ENCODE results near the gene PAQR8.
"Not testable (repeated sequence)": the region's sequence is repeated elsewhere in the genome, so short reads cannot be mapped to it uniquely, and the experiment has no call there.

PAQR8 gene

GRCh38 chr6:52422156-52422555 is 60.2 kb downstream of the PAQR8 start:
- no peak for TF ChIP-seq JUND (IDR thresholded peaks at IDR 0.05; ENCODE audit: low read depth)
- in situ Hi-C loops (cut with HindIII; ENCODE audit: low pct_unique_long_range_greater_than_20kb, low sequenced_read_pairs), result loop anchor here (25.0 kb wide), 1 partner anchor 240 kb away; the partner anchor contains the start of gene TMEM14A
- DNase-seq (ENCODE audit: low read depth in 1 of 2, low spot score in 1 of 2), result no peak

- in situ Hi-C loops (cut with HindIII; ENCODE audit: low pct_unique_long_range_greater_than_20kb, low sequenced_read_pairs), result loop anchor here (25.0 kb wide), 1 partner anchor 239 kb away; the partner anchor contains the start of gene TMEM14A
- no peak for DNase-seq (ENCODE audit: low read depth in 1 of 2, low spot score in 1 of 2)
- TF ChIP-seq JUND (IDR thresholded peaks at IDR 0.05; ENCODE audit: low read depth), result no peak
These were observed 61.5 kb downstream of the PAQR8 start for GRCh38 chr6:52423448-52423847.

GRCh38 chr6:52423971-52424381 is 62.0 kb downstream of the PAQR8 start:
- in situ Hi-C loops (cut with HindIII; ENCODE audit: low pct_unique_long_range_greater_than_20kb, low sequenced_read_pairs), result loop anchor here (25.0 kb wide), 1 partner anchor 238 kb away; the partner anchor contains the start of gene TMEM14A
- TF ChIP-seq JUND (IDR thresholded peaks at IDR 0.05; ENCODE audit: low read depth), result no peak
- no peak for DNase-seq (ENCODE audit: low read depth in 1 of 2, low spot score in 1 of 2)

- no peak for TF ChIP-seq JUND (IDR thresholded peaks at IDR 0.05; ENCODE audit: low read depth)
- in situ Hi-C loops (cut with HindIII; ENCODE audit: low pct_unique_long_range_greater_than_20kb, low sequenced_read_pairs), result loop anchor here (25.0 kb wide), 1 partner anchor 238 kb away; the partner anchor contains the start of gene TMEM14A
- DNase-seq (ENCODE audit: low read depth in 1 of 2, low spot score in 1 of 2), result no peak
These were observed 62.6 kb downstream of the PAQR8 start for GRCh38 chr6:52424513-52424912.

- in situ Hi-C loops (cut with HindIII; ENCODE audit: low pct_unique_long_range_greater_than_20kb, low sequenced_read_pairs), result no loop called here
These were observed 64.7 kb downstream of the PAQR8 start for GRCh38 chr6:52426667-52427066.

GRCh38 chr6:52433294-52433693 is 71.3 kb downstream of the PAQR8 start:
- in situ Hi-C loops (cut with HindIII; ENCODE audit: low pct_unique_long_range_greater_than_20kb, low sequenced_read_pairs), result not testable (repeated sequence)
- DNase-seq (ENCODE audit: low read depth in 1 of 2, low spot score in 1 of 2), result peak in 1 of 2 experiments; percentile 11

More at GRCh38 chr6:52426667-52427066, 64.7 kb downstream of the PAQR8 start:
- no peak for DNase-seq (ENCODE audit: low read depth in 1 of 2, low spot score in 1 of 2)
- no peak for TF ChIP-seq JUND (IDR thresholded peaks at IDR 0.05; ENCODE audit: low read depth)

GRCh38 chr6:52435345-52435744 is 73.4 kb downstream of the PAQR8 start:
- no peak for DNase-seq (ENCODE audit: low read depth in 1 of 2, low spot score in 1 of 2)
- no peak for TF ChIP-seq JUND (IDR thresholded peaks at IDR 0.05; ENCODE audit: low read depth)
- in situ Hi-C loops (cut with HindIII; ENCODE audit: low pct_unique_long_range_greater_than_20kb, low sequenced_read_pairs), result no loop called here

GRCh38 chr6:52438926-52439325 is 77.0 kb downstream of the PAQR8 start:
- in situ Hi-C loops (cut with HindIII; ENCODE audit: low pct_unique_long_range_greater_than_20kb, low sequenced_read_pairs), result no loop called here
- no peak for DNase-seq (ENCODE audit: low read depth in 1 of 2, low spot score in 1 of 2)
- no peak for TF ChIP-seq JUND (IDR thresholded peaks at IDR 0.05; ENCODE audit: low read depth)

GRCh38 chr6:52454556-52454955 is 92.6 kb downstream of the PAQR8 start:
- no peak for TF ChIP-seq JUND (IDR thresholded peaks at IDR 0.05; ENCODE audit: low read depth)
- in situ Hi-C loops (cut with HindIII; ENCODE audit: low pct_unique_long_range_greater_than_20kb, low sequenced_read_pairs), result no loop called here
- DNase-seq (ENCODE audit: low read depth in 1 of 2, low spot score in 1 of 2), result no peak

GRCh38 chr6:52457096-52457495 is 95.1 kb downstream of the PAQR8 start:
- in situ Hi-C loops (cut with HindIII; ENCODE audit: low pct_unique_long_range_greater_than_20kb, low sequenced_read_pairs), result no loop called here
- TF ChIP-seq JUND (IDR thresholded peaks at IDR 0.05; ENCODE audit: low read depth), result no peak

More at GRCh38 chr6:52457096-52457495, 95.1 kb downstream of the PAQR8 start:
- DNase-seq (ENCODE audit: low read depth in 1 of 2, low spot score in 1 of 2), result no peak

All from T47D (cell line).